ENCODE measurements around the gene ANKRD40CL. TPM values are rescaled to one million over a fixed set of nuclear protein-coding genes. Genes with fewer than 3 reads are reported as not detected.
"Not testable (repeated sequence)": the region's sequence is repeated elsewhere in the genome, so short reads cannot be mapped to it uniquely, and the experiment has no call there.

ANKRD40CL gene
- total RNA-seq, 1 donor from 2014 or later: not detected

- Histone ChIP-seq H3K4me3 (no peak overlapping the region), H3K9me3 (ENCODE audit: low read depth) (no peaks in the 10 kb centered on the region), H4K20me1 (ENCODE audit: low read depth) (peaks cover 100% of the 10 kb centered on the region), H3K4me2 (peak overlapping the region; percentile 17), H3K27me3 (no peaks in the 10 kb centered on the region), H3F3A (ENCODE audit: low read depth) (peaks cover 15% of the 10 kb centered on the region), H2AFZ (replicated peaks) (no peak overlapping the region), H3K4me1 (peaks cover 21% of the 10 kb centered on the region), H3K9ac (no peak overlapping the region), H3K79me2 (ENCODE audit: low read depth) (peaks cover 100% of the 10 kb centered on the region), H3K27ac (no peak overlapping the region), H3K36me3 (peaks cover 2% of the 10 kb centered on the region)
- Mint-ChIP-seq H3K4me3 (no peak overlapping the region), H3K27me3 (ENCODE audit: insufficient read depth, low read depth) (no peaks in the 10 kb centered on the region), H3K4me1 (peaks cover 21% of the 10 kb centered on the region), H3K9me3 (no peaks in the 10 kb centered on the region), H3K27ac (no peak overlapping the region), H3K36me3 (no peaks in the 10 kb centered on the region)
- TF ChIP-seq EZH2phosphoT487 (IDR thresholded peaks at IDR 0.05) (no peak), EZH2 (IDR thresholded peaks at IDR 0.05) (no peak), CTCF (IDR thresholded peaks at IDR 0.05) (no peak)
- no peak for DNase-seq (ENCODE audit: low spot score)
Observed at GRCh38 chr17:50725769-50726655, 41.3 kb downstream of the ANKRD40CL start.

- Histone ChIP-seq H3K4me1 (peaks cover 23% of the 10 kb centered on the region), H3K79me2 (ENCODE audit: low read depth) (peaks cover 100% of the 10 kb centered on the region), H3F3A (ENCODE audit: low read depth) (peaks cover 15% of the 10 kb centered on the region), H4K20me1 (ENCODE audit: low read depth) (peaks cover 97% of the 10 kb centered on the region)
- not testable (repeated sequence) for DNase-seq (ENCODE audit: low spot score); H3K27me3 Mint-ChIP-seq (ENCODE audit: insufficient read depth, low read depth); H3K4me3 ChIP-seq; H3K4me3 Mint-ChIP-seq; H3K27ac Mint-ChIP-seq; H3K36me3 Mint-ChIP-seq; H3K27ac ChIP-seq; H3K9ac ChIP-seq; H3K9me3 Mint-ChIP-seq; H3K36me3 ChIP-seq; H2AFZ ChIP-seq (replicated peaks); H3K4me2 ChIP-seq; H3K9me3 ChIP-seq (ENCODE audit: low read depth); H3K27me3 ChIP-seq
- H3K4me1 Mint-ChIP-seq: peaks cover 27% of the 10 kb centered on the region
Observed at GRCh38 chr17:50724622-50725021, 42.7 kb downstream of the ANKRD40CL start.

GRCh38 chr17:50722746-50723145, 44.6 kb downstream of the ANKRD40CL start:
- no peaks in the 10 kb centered on the region for H3K27me3 ChIP-seq
- peaks cover 23% of the 10 kb centered on the region for H3K4me1 ChIP-seq
- no peak overlapping the region for H2AFZ ChIP-seq (replicated peaks)
- H3K36me3 ChIP-seq: peaks cover 2% of the 10 kb centered on the region
- H3F3A ChIP-seq (ENCODE audit: low read depth): peaks cover 23% of the 10 kb centered on the region
- Mint-ChIP-seq H3K9me3 (no peaks in the 10 kb centered on the region), H3K36me3 (no peaks in the 10 kb centered on the region), H3K27me3 (ENCODE audit: insufficient read depth, low read depth) (no peaks in the 10 kb centered on the region), H3K4me1 (peaks cover 31% of the 10 kb centered on the region), H3K27ac (no peak overlapping the region), H3K4me3 (peak overlapping the region; percentile 26)
- H3K4me2 ChIP-seq: peak overlapping the region; percentile 98
- H3K79me2 ChIP-seq (ENCODE audit: low read depth): peaks cover 84% of the 10 kb centered on the region
- peak overlapping the region; percentile 88 for H3K4me3 ChIP-seq
- no peaks in the 10 kb centered on the region for H3K9me3 ChIP-seq (ENCODE audit: low read depth)
- H3K9ac ChIP-seq: no peak overlapping the region
- peaks cover 78% of the 10 kb centered on the region for H4K20me1 ChIP-seq (ENCODE audit: low read depth)
- no peak for TF ChIP-seq EZH2 (IDR thresholded peaks at IDR 0.05)
- TF ChIP-seq EZH2phosphoT487 (IDR thresholded peaks at IDR 0.05): no peak
- TF ChIP-seq CTCF (IDR thresholded peaks at IDR 0.05): no peak
- no peak overlapping the region for H3K27ac ChIP-seq
- no peak for DNase-seq (ENCODE audit: low spot score)

All from neural progenitor cell (in vitro differentiated cells).